Smooth muscle cell of the coronary artery (primary cell): ENCODE results near the gene BPIFB2. TPM values are rescaled to one million over a fixed set of nuclear protein-coding genes. Genes with fewer than 3 reads are reported as not detected.

Experiments used
- total RNA-seq: library from RNA; depleted of rRNA; stranded (reverse); fragments of >200 nt; gene quantifications from 2 replicates; pipeline ENCODE4 v1.2.3, GENCODE V29; 2014; ENCODE audit warnings: low replicate concordance

Gene BPIFB2
- total RNA-seq: not detected in 2 replicates

GRCh38 chr20:33007376-33008335, at the start of gene BPIFB2:
Gene BPIFB2, plus strand, starts transcription at chr20:33007704. Its CDS starts 871 bp downstream, at chr20:33008575.

GRCh38 chr20:33004141-33004751, 3.3 kb upstream of the BPIFB2 start, which contains the start of gene SUN5:
Gene SUN5, minus strand, starts transcription at chr20:33004433. Its CDS starts 93 bp downstream, at chr20:33004340.

GRCh38 chr20:33031531-33031930, 24.0 kb downstream of the BPIFB2 start, which contains the start of gene BPIFB6:
Gene BPIFB6, plus strand, starts transcription at chr20:33031648. Its CDS starts 0 bp downstream, at chr20:33031648.

GRCh38 chr20:33053291-33054106, 46.0 kb downstream of the BPIFB2 start, which contains the start of gene BPIFB3:
Gene BPIFB3, plus strand, starts transcription at chr20:33053903. Its CDS starts 1,533 bp downstream, at chr20:33055436.

Other genes starting within 250 kb of the BPIFB2 start
- gene DNMT3B, start 245.3 kb upstream of the BPIFB2 start, total RNA-seq: 2.0 and 2.3 TPM in 2 replicates
- 58.5 and 87.3 TPM in 2 replicates for gene MAPRE1, start 187.8 kb upstream of the BPIFB2 start, total RNA-seq
- under 0.01 TPM in 2 replicates for gene EFCAB8, start 148.8 kb upstream of the BPIFB2 start, total RNA-seq
- not detected in 2 replicates for gene SUN5, start 3.3 kb upstream of the BPIFB2 start, total RNA-seq
- gene BPIFB6, start 23.9 kb downstream of the BPIFB2 start, total RNA-seq: not detected in 2 replicates
- not detected in 2 replicates for gene BPIFB3, start 46.2 kb downstream of the BPIFB2 start, total RNA-seq
- gene BPIFB4, start 71.9 kb downstream of the BPIFB2 start, total RNA-seq: 0.23 TPM in 1 of 2 replicates, not detected in the other
- gene BPIFA2, start 160.5 kb downstream of the BPIFB2 start, total RNA-seq: not detected in 2 replicates
- not detected in 2 replicates for gene BPIFA3, start 209.6 kb downstream of the BPIFB2 start, total RNA-seq
- gene BPIFA1, start 228.3 kb downstream of the BPIFB2 start, total RNA-seq: not detected in 2 replicates